HUES48 (cell line): ENCODE measurements around the gene SEL1L2.

ENCODE experiments used
- H3K27ac ChIP-seq: one replicate; pipeline ENCODE4 v1.7.0; 2013; ENCODE audit warnings: low read depth, low read length, inconsistent platforms
- H3K27me3 ChIP-seq: 2 replicates; pipeline ENCODE4 v1.6.1; 2013; ENCODE audit warnings: mild to moderate bottlenecking, low read length; ENCODE audit not compliant: control insufficient read depth, insufficient read depth
- H3K36me3 ChIP-seq: 2 replicates; pipeline ENCODE4 v1.6.1; 2013; ENCODE audit warnings: low read length; ENCODE audit not compliant: control insufficient read depth, insufficient read depth
- H3K4me1 ChIP-seq: 2 replicates; pipeline ENCODE4 v1.6.1; 2013; ENCODE audit warnings: mild to moderate bottlenecking, low read length; ENCODE audit not compliant: control insufficient read depth, insufficient read depth
- H3K4me3 ChIP-seq: 2 replicates; pipeline ENCODE4 v1.5.1; 2013; ENCODE audit warnings: mild to moderate bottlenecking, low read depth, low read length
- H3K9ac ChIP-seq: 2 replicates; pipeline ENCODE4 v1.6.1; 2013; ENCODE audit warnings: mild to moderate bottlenecking, low read depth, low read length, moderate library complexity
- H3K9me3 ChIP-seq: 2 replicates; pipeline ENCODE4 v1.6.1; 2013; ENCODE audit warnings: low read length; ENCODE audit not compliant: control insufficient read depth, insufficient read depth

The SEL1L2 gene

DNA sequence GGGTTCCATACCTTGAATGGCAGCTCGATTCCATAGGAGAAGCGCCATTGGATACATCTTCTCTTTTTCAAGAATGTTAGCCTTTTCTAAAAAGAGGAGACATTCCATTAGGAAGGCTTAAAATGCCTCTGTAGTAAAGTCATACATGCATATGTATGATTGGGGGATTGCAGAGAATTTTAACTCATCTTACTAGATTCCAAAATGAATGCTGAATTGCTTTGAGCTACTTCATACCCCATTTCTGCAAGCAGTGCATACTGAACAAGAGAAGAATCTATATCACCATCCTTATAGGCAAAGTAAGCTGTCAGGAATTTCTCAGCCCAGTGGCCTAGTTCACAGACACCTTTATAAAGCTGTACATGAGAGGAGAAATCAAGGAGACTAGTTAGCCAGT lies 125.3 kb downstream of the SEL1L2 start:
- no peak overlapping the region for H3K27ac ChIP-seq
- no peak overlapping the region for H3K4me3 ChIP-seq
- no peaks in the 10 kb centered on the region for H3K9me3 ChIP-seq
- H3K27me3 ChIP-seq = no peaks in the 10 kb centered on the region
- H3K4me1 ChIP-seq = peaks cover 15% of the 10 kb centered on the region
- H3K9ac ChIP-seq = no peak overlapping the region
- H3K36me3 ChIP-seq = no peaks in the 10 kb centered on the region

DNA sequence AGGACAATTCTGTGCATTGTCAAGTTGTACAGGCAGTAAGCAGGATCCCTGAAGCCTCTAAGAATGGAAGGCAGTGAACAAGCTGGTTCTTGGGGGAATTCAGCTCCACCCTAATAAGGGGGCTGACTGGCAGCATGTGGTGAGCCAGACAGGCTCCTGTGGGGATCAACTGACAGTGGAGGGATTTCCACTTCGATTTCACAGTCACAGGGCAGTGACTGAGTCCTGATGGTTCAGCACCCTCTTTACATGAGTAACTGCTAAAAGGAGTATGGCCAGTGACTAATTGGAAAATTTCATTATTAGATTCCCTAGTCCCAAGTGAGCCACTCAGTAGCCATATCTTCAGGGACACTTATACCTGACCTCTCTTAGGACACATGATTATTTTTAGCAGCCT lies 127.2 kb downstream of the SEL1L2 start:
- H3K36me3 ChIP-seq = no peaks in the 10 kb centered on the region
- no peaks in the 10 kb centered on the region for H3K9me3 ChIP-seq
- H3K4me1 ChIP-seq = peaks cover 15% of the 10 kb centered on the region
- H3K4me3 ChIP-seq = no peak overlapping the region
- no peak overlapping the region for H3K27ac ChIP-seq
- no peaks in the 10 kb centered on the region for H3K27me3 ChIP-seq
- no peak overlapping the region for H3K9ac ChIP-seq

DNA sequence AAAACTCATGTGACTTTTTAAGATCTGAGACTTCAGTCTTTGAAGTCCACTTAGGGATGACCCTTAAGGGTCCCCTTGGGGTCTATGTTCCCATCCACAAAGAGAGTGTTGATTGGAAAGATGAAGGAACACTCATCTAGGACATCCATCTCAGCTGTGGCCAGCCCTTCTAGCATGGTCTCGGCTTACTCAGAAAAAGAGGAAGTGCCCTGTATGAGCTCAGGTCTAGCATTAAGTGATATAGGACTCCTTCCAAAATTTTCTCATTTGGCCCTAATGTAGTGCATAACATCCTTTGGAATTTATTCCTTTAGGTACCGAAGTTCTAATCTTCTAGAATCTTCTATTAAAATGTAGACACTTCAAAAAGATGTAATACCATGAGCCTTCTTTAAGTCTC lies 128.2 kb downstream of the SEL1L2 start:
- Histone ChIP-seq H3K36me3 (no peaks in the 10 kb centered on the region), H3K27me3 (no peaks in the 10 kb centered on the region), H3K27ac (no peak overlapping the region), H3K4me3 (no peak overlapping the region), H3K9me3 (no peaks in the 10 kb centered on the region), H3K4me1 (peaks cover 15% of the 10 kb centered on the region), H3K9ac (no peak overlapping the region)

DNA sequence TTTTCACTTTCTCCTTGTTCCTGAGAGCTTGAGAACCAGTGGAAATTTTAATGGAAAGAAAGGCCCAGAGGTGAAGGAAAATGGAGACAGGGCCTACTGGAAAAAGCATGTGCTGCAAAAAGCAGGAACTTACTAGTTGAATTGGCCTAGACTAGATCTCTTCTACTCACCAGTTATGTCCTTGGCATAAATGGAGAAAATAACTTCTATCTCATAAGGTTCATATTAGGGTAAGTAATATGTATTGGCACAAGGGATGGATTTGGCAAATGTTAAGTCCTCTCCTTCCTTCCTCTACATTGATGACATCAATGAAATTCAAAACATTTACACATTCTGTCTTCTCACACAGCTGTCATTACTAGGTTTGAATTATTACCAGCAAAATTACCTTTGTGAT lies 131.5 kb downstream of the SEL1L2 start:
- H3K9ac ChIP-seq = no peak overlapping the region
- no peaks in the 10 kb centered on the region for H3K9me3 ChIP-seq
- H3K4me1 ChIP-seq = 0 out of 2 replicates have a peak, but pooled peaks cover 2% of the 10 kb centered on the region
- no peak overlapping the region for H3K27ac ChIP-seq
- no peaks in the 10 kb centered on the region for H3K27me3 ChIP-seq
- no peaks in the 10 kb centered on the region for H3K36me3 ChIP-seq
- H3K4me3 ChIP-seq = no peak overlapping the region

DNA sequence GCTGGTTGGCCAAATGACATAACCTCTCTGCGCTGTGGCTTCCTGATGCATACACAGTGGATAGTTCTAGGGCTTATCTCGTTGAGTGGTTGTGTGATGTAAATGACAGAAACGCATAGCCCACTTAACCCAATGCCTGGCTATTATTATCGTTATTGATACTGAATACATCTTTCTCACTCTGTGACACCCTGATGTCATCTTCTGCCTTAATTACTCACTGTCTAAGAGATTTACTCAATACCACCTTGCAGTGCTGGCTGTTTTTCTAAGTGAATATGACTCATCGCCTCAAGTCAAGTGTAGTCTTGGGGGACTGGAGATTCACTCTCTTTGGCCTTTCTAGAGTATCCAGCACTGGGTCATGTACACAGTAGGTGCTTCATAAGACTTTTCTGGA lies 132.0 kb downstream of the SEL1L2 start:
- Histone ChIP-seq H3K36me3 (no peaks in the 10 kb centered on the region), H3K27ac (no peak overlapping the region), H3K27me3 (no peaks in the 10 kb centered on the region), H3K4me1 (0 out of 2 replicates have a peak, but pooled peaks cover 2% of the 10 kb centered on the region), H3K4me3 (no peak overlapping the region), H3K9ac (no peak overlapping the region), H3K9me3 (no peaks in the 10 kb centered on the region)

DNA sequence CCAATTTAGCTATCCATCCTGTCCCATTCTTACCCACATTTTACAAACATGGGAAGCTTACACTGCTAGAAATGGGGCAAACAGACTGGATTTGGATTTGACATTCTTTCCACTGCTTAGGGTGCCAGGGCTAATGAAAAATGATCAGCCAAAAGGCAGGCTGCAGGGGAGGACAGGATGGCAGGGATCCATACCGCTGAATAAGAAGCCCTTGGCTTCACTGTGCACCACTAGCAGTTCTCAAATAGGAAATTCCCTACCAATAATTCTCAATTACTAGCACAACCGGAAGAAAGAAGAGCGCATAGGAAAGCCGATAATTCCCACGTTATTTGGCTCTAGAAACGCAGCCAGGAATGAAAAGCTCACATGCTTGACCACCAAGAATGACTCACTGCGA lies 132.5 kb downstream of the SEL1L2 start:
- Histone ChIP-seq H3K9me3 (no peaks in the 10 kb centered on the region), H3K36me3 (no peaks in the 10 kb centered on the region), H3K27me3 (no peaks in the 10 kb centered on the region), H3K27ac (no peak overlapping the region), H3K4me1 (0 out of 2 replicates have a peak, but pooled peaks cover 2% of the 10 kb centered on the region), H3K9ac (no peak overlapping the region), H3K4me3 (no peak overlapping the region)

DNA sequence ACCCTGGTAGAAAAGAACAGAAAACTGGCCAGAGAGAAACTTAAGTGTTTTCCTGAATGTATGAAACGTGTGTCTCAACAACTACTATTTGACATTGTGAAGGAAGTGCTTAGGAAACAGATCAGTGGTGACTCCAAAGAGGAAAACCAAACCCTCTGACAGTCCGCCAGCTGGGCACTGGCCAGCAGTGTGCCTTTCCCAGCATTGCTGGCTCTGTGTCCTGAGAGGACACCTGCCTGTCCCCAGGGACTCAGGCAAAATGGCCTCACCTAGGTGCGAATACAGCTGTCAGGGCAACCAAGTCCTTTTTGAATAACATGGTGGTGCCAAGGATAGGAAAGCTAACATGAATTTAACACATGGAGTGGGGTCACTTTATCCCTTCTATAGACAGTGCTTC lies 133.1 kb downstream of the SEL1L2 start:
- Histone ChIP-seq H3K27me3 (no peaks in the 10 kb centered on the region), H3K4me3 (no peak overlapping the region), H3K27ac (no peak overlapping the region), H3K36me3 (no peaks in the 10 kb centered on the region), H3K4me1 (0 out of 2 replicates have a peak, but pooled peaks cover 2% of the 10 kb centered on the region), H3K9me3 (no peaks in the 10 kb centered on the region), H3K9ac (no peak overlapping the region)

DNA sequence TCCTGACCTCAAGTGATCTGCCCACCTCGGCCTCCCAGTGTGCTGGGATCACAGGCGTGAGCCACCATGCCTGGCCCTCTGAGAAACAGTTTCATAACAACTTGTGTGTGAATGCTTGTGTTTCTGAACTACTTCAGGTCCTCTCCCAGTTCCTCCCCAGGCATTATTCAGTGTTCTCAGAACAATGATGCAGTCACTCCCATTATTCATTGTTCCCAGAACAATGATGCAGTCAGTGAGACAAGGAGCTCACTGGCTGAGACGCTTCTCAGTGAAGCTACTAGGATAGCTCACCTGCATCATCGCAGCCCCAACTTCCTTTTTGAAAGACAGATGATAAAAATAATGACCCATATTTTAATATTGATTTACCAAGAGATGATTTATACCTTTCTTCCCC lies 134.1 kb downstream of the SEL1L2 start:
- Histone ChIP-seq H3K36me3 (no peaks in the 10 kb centered on the region), H3K9me3 (no peaks in the 10 kb centered on the region), H3K27ac (no peak overlapping the region), H3K4me3 (no peak overlapping the region), H3K4me1 (0 out of 2 replicates have a peak, but pooled peaks cover 2% of the 10 kb centered on the region), H3K9ac (no peak overlapping the region), H3K27me3 (no peaks in the 10 kb centered on the region)

DNA sequence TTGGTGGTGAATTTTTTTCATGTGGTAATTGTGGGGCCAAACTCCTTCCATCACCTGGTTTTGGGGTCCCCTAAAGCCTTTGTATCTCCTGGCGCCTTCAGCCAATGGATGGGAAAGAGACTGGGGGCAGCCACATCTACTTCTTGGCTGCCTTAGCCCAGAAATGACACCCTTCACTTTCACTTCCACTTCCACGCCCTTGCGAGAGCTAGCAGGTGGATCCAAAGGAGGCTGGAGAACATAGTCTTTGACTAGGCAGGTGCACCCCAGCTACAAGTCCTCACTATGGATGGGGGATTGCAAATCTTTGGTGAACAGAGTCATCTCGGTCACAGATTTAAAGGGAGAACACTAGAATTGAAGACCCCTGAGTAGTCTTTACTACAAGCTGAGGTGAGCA lies 134.8 kb downstream of the SEL1L2 start:
- H3K9me3 ChIP-seq = no peaks in the 10 kb centered on the region
- H3K27ac ChIP-seq = no peak overlapping the region
- H3K9ac ChIP-seq = no peak overlapping the region
- H3K4me3 ChIP-seq = no peak overlapping the region
- no peaks in the 10 kb centered on the region for H3K36me3 ChIP-seq
- H3K4me1 ChIP-seq = 0 out of 2 replicates have a peak, but pooled peaks cover 2% of the 10 kb centered on the region
- no peaks in the 10 kb centered on the region for H3K27me3 ChIP-seq

DNA sequence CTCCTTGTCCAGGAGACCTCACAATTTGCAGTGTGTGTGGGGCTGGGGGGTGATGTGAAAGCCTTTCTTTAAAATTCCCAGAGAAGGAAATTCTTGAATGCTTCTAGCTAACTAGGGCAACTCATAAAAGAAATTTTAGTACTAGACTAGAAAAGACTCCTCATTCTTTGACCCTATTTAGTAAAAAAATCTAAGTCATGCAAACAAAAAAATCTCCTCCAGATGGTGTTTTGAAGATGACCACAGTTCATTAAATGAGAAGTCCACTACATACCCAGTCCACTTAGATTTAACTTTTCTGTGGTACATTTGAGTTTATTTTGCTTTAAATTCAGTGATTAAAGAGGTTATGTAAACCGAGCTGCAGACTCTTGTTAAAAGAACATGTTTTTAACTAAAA lies 138.1 kb downstream of the SEL1L2 start:
- no peaks in the 10 kb centered on the region for H3K9me3 ChIP-seq
- H3K4me1 ChIP-seq = 0 out of 2 replicates have a peak, but pooled peaks cover 2% of the 10 kb centered on the region
- H3K36me3 ChIP-seq = no peaks in the 10 kb centered on the region
- no peaks in the 10 kb centered on the region for H3K27me3 ChIP-seq
- H3K9ac ChIP-seq = 0 out of 2 replicates have a peak overlapping the region, but pooled peaks have one; percentile 30
- H3K4me3 ChIP-seq = no peak overlapping the region
- no peak overlapping the region for H3K27ac ChIP-seq

DNA sequence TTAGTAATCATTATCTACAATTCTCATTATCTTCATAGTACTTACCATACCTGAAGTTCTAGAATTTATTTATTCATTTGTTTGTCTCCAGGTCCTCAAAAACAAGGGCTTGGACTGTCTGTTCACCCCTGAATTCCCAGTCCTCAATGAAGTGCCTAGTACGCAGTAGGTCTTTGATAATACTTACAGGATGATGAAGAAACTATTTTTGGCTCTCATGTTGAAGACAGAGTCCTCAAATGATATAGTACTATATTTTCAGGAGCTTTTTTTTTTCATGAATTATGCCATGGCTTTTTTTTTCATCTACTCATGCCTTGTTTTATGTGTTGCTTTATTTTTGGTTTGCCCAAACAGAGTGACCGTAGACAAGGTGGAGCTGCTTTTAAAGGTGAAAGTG lies 139.1 kb downstream of the SEL1L2 start:
- H3K9me3 ChIP-seq = no peaks in the 10 kb centered on the region
- no peaks in the 10 kb centered on the region for H3K4me1 ChIP-seq
- no peaks in the 10 kb centered on the region for H3K27me3 ChIP-seq
- H3K9ac ChIP-seq = no peak overlapping the region
- no peak overlapping the region for H3K27ac ChIP-seq
- H3K4me3 ChIP-seq = no peak overlapping the region
- H3K36me3 ChIP-seq = no peaks in the 10 kb centered on the region

DNA sequence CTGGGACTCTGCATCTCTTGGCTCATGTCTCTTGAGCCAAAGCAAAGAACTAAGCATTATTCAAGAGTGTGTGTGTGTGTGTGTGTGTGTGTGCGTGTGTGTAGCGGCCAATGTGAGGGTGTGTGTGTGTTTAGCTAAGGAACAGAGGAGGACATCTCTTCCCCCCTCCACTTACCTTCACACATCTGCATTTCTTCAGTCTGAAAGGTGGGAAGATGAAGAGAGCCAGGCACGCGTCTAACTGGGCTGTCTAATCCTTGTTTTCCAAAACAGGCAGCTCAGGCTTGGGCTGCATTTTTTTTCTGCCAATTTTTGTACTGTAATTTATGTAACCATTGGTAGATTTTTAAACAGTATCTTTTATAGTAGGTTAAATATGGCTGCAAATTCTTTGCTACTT lies 146.1 kb downstream of the SEL1L2 start:
- H3K4me3 ChIP-seq = no peak overlapping the region

More for the DNA sequence above, 146.1 kb downstream of the SEL1L2 start:
- Histone ChIP-seq H3K9ac (no peak overlapping the region), H3K9me3 (no peaks in the 10 kb centered on the region), H3K4me1 (no peaks in the 10 kb centered on the region), H3K27me3 (no peaks in the 10 kb centered on the region), H3K27ac (no peak overlapping the region), H3K36me3 (no peaks in the 10 kb centered on the region)
